ENCODE results near the gene CNKSR3.
"Not testable (repeated sequence)": the region's sequence is repeated elsewhere in the genome, so short reads cannot be mapped to it uniquely, and the experiment has no call there.

CNKSR3 gene

DNA sequence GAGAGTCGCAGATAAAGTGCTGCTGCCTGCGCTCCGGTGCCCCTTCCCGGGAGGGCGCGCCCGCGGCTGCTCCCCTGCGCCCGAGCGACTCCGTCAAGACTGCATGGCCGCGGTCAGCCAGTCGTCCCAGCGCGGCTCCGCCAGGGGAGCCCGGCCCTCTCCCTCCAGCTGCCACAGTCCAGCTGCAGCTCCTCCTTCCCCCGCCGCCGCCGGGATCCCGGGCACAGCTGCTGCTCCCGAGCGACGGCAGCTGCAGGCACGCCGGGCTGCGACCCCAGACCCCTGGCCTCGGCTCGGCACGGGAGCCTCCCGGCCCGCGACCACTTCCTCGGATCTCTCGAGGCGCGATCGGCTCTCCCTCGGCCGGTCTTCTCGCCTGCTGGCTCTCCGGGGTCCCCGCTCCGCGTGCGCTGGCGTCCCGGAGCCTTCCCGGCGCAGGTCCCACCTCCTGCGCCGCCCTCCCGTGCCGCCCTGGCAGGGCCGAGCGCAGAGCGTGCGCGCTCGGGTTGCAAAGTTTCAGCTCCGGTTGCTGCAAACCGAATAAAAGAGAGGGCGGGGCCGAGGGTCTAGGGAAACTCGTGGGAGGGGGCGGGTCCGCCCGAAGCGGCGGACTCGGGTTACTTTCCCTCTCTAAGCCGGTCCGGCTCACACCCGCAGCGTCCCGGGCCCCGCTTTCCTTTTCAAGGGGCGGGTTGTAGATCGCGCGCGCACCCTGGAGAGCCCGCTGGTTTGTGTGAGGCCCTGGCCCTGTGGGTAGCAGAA, at the start of gene CNKSR3:
Gene CNKSR3 (minus strand): TSS at position 542 of the 762 bp plus-strand sequence. CDS start 571 bp downstream, outside the sequence.
- DNase-seq (ENCODE audit: low read depth in 2 of 2, low spot score in 1 of 2) = no peak

DNA sequence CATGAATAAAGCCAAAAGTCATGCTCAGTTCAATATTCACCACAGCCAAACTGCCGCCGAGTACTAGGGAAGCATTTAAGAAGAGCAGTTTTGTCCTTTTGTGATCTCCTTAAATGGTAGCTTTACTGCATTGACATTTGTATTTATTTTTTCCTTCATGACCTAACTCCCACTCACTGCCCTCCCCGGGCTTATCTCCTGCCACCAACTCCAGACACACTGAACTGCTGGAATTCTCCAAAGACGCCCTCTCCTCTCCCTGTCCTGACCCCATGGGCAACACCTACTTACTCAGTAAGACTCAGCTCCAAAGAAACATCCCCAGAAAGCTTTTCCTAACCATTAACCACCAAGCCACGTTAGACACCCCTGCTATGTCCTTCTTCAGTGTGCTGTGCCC, 48.5 kb upstream of the CNKSR3 start:
- no peak for DNase-seq (ENCODE audit: low read depth in 2 of 2, low spot score in 1 of 2)

DNA sequence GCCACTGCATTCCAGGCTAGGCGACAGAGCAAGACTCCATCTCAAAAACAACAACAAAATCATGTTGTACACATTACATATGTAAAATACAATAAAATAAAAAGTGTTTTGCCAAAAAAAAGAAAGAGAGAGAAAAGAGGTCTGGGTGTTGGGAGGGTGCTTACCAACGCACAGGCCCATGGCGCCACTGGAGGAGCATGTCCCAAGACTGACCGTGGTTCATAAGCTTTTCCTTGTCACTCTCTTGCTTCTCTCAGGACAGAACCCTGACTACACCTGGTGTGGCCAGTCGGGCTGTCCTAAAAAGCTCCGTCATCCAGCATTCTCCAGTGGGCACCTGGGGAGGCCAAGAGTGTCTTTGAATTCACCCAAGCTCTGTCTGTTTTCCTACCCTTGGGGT, 48.0 kb upstream of the CNKSR3 start:
- DNase-seq (ENCODE audit: low read depth in 2 of 2, low spot score in 1 of 2) = no peak

DNA sequence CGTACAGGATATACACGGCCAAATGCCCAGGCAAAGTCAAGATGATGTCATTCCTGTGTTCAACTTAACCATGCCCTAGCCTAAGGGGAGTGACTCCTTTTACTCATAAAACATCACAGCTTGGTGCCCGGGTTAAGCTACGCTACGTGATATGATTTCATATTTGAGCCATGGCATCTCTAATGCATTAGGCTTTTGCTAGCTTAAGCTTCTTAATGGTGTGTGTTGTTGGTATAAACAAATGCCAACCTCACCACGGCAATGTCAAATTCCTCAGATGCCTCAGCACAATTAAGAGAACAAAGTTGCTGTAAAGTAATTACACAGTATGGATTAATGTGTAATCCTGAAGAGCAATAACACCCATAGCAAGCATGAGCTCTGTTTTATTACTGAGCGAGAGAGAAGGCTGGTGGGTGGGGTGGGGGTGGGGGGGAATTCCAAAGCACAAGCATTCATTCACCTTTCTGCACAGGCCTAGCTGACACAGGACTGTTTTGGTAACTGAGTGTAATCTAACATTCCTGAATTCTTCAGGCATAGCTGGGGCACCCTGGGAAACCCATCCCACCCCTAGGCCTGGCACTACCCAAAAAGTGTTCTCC, 44.7 kb upstream of the CNKSR3 start:
- DNase-seq (ENCODE audit: low read depth in 2 of 2, low spot score in 1 of 2) = no peak

DNA sequence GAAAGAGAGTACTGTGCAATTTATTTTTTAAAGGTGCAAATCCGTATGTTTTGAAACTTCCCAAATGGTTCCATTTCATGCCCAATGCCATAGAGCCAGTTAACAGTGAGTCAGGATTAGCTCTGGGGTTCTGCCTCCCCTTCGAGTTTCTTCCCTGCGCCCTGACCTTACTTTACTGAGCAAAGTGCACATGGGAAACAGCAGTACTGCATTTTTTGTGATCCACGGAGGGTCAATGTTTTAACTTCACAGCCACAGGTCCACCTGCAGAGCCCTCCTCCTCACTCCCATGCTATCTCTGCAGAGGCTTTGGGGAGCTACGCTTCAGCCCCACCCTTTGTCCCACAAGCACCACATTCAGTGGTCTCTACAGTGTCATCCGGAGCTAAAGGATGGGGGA, 44.0 kb upstream of the CNKSR3 start:
- DNase-seq (ENCODE audit: low read depth in 2 of 2, low spot score in 1 of 2) = no peak

DNA sequence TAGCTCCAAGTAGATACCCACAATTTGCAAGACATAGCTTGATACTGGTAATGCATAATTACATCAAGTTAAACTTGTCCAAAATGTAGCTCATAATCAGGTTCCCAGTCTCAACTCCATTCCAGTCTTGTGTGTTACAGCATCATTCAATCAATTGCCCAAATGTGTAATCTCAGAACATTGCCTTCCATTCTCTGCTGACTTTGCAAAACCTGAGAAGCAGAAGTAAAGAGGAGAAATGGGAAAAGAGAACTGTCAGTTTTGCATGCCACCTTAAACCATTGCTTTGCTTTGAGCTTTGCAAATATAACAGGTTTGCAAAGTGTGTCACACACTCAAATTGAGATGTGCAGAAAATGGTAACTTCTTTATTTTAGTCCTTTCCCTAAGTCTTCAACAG, 40.3 kb upstream of the CNKSR3 start:
- DNase-seq (ENCODE audit: low read depth in 2 of 2, low spot score in 1 of 2) = no peak

DNA sequence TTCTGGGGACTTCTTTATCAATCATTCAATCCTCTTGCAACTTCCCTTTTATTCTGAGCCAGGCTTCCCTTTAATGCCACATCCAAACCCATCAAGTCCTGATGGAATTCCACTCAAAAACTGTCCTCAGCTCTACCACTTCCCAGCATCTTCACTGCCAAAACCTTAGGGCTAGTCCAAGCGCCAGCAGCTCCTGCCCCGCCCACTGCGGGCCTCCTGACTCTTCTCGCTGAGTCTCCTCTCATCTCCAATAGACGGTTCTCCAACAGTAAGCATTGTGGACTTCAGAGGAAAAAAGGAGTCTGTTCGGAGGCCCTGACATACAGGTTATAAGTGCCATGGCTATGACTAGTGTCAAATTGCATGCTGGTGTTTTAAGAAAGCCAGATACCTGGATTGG, 38.7 kb upstream of the CNKSR3 start:
- DNase-seq (ENCODE audit: low read depth in 2 of 2, low spot score in 1 of 2) = no peak

DNA sequence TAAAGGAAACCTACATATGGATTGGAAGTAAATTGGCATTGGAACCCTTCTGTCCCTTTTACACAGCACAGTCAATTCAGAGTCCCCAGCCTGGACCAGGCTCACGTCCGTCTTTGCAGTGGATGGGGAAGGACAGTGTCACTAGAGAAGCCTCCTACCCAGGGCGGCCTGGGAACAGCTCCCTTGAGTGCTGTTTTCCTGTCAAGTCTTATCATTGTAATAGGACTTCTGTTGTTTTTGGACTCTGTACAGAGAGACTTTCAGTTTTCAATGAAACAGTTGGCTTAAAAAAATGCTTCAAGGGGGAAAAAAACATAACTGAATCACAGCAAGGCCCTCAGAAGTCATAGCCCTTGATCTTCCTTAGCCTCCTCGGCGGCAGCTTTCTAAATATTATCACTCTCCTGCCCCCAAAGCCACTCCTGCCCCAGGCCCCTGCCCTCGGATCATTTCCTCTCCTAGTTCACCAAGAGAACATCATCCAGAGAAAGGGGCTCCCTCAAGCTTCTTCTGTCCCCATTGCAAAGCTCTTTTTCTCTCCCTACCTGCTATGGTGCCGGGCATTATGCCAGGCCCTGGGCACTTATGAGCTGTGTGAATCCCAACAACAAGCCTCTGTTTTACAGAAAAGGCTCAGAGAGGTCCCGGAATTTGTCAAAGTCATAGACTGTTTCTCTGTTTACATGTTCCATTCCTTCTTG, 37.8 kb upstream of the CNKSR3 start:
- no peak for DNase-seq (ENCODE audit: low read depth in 2 of 2, low spot score in 1 of 2)

DNA sequence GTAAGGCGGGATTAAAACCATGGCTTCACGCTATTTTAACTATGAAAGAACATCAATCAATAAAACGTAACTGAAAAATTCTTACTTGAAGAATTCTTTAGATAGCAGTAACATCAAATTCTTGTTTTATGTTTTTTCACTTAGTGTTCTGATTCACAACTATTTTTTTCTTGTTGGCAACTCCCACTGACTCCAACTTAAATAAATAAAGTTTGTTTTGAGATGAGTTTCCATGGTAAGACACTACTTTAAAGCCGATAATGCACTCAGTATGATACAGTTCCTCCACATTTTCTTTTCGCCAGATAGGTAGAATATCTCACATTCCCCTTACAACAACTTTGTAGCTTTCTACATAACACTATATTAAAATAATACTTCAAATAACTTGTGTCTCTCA, 33.1 kb upstream of the CNKSR3 start:
- DNase-seq (ENCODE audit: low read depth in 2 of 2, low spot score in 1 of 2) = no peak

DNA sequence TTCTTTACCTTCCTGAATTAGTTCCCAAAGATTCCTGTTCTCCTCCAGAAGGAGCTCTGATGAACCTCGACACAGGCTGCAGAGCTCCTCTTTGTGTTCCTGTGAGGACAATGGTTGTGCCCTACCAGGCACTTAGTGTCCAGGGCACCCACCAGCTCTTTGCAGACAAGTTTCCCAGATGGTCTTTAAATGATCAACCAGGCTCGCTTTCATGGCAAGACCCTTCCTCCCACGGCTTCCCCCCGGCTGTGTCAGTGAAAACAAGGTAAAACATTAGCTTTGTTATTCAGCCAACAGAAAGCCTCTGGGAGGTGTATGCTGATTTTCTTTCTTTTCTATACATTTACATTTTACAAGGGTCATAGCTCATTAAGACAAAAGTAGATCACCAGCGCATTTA, 32.3 kb upstream of the CNKSR3 start:
- no peak for DNase-seq (ENCODE audit: low read depth in 2 of 2, low spot score in 1 of 2)

DNA sequence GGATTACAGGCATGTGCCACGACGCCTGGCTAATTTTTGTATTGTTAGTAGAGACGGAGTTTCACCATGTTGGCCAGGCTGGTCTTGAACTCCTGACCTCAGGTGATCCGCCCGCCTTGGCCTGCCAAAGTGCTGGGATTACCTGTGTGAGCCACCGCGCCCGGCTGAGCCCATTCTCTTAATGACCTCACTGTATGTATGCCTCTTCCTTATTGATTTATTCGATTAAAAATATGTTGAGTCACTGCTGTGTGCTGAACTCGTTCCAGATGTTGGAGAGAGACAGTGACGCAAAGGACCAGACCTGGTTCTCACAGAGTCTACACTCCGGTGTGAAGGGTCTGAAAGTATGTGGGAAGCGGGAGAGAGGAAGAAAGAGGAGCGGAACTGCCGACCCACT, 31.4 kb upstream of the CNKSR3 start:
- DNase-seq (ENCODE audit: low read depth in 2 of 2, low spot score in 1 of 2) = not testable (repeated sequence)

DNA sequence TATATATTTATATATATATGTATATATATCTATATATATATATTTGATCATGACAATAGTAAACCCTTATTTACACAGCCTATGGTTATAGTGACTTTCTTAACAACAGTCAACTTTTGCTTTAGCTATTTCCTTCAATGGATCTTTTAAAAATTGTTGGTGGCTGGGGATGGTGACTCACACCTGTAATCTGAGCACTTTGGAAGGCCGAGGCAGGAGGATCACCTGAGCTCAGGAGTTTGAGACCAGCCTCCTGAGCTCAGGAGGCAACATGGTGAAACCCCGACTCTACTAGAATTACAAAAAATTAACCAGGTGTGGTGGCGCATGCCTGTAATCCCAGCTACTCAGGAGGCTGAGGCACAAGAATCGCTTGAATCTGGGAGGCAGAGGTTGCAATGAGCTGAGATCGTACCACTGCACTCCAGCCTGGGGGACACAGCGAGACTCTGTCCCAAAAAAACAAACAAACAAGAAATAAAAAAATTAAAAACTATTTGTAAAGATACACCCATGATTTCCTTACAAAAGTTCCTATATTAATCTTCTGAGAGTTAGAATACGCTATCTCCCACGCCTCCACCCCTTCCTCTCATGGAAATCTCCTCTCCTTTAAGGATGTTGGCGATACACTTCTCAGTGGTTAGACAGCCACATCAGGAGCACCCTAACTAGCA, 29.2 kb upstream of the CNKSR3 start:
- no peak for DNase-seq (ENCODE audit: low read depth in 2 of 2, low spot score in 1 of 2)

DNA sequence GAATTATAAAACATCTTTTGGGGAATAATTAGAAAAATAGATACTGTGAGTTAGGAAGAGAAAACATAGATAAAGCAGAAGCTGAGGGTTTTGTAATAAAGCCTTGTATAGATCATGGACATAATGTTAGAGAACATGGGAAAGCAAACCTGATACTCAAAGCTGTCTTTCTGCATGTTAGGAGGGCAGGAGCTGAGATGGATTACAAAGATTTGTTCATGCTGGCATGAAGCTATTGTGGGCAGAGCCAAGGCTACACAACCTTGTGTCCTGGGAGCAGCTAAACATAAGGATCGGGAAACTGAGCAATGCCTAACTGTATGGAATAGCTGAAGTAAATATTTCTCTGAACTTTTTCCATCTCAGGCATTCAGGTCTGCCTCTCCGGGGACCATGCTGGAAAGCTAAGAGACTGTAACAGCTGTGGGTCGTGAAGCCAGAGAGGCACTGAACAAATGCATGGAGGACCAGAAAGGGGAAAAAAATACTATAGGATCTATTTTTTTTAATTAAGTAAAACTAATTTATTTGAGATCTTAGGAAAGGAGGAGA, 28.2 kb upstream of the CNKSR3 start:
- DNase-seq (ENCODE audit: low read depth in 2 of 2, low spot score in 1 of 2) = no peak

DNA sequence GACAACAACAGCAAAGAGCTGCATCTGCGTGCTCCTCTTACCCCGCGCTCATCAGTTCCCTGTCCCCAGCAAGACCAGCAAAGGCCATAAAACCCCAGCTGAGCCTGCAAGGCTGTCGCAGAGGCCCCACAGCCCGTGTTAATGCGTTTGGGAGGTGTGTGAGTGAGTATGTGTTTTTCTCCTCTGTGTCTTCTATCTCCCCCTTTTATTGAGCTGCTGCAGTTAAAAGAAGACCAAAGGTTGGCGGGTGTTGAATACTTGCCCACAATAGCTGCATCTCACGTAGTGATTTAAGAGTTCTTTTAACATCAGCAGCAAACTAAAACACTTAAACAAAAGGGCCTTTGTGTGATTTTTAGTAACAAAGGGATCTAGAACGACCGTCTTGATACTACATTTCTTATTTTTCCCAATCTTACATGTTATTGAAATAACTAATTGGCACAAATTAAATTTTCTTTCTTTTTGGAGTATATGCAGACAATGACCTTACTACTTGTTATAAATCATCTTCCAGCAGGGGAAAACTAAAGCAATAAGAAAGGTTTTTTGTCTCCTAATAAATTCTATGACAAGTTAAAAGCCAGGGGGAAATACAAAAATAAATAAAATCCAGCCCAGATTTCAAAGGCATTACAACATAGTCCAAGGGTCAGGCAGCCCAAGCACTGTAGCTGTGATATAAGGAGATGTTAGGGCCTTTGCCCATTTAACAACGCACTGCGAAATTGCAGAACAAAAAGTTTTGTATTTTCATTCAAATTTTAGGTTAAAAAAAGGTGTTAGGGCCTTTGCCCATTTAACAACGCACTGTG, 27.2 kb upstream of the CNKSR3 start:
- no peak for DNase-seq (ENCODE audit: low read depth in 2 of 2, low spot score in 1 of 2)

DNA sequence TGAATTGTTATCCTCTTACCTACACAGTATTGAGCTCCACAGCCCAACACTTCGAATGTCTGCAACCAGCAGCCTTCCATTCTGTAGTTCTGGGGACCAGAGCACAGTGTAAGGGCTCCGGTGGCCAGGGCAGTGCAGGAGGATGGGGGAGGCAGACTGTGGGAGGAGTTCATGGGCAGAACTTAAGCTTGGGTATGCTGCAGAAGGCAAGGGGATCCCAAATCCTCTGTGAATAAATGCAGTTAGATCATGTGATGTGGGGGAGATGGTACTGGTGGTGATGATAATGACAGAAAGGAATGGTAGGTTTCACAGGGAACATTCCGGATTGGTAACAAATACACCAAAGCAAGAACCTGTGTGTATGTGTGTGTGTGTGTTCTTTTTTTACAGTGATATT, 26.5 kb upstream of the CNKSR3 start:
- DNase-seq (ENCODE audit: low read depth in 2 of 2, low spot score in 1 of 2) = no peak

DNA sequence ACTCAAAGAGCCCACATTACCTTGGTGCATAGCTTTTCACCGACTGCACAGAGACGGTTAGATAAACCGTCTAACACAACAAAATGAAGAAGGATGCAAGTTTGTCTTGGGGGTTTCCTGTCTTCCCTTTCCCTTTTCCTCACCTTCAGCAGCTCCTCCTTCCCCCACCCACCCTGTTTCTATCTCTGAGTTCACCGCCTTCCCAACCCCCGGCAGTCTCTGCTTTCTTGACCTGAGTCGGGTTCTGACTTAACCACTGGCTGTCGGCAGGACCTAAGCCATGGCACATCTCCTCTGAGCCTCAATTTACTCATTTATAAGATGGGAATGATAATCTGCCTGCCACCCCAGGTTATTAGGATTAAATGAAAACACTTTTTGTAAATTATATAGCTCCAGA, 25.8 kb upstream of the CNKSR3 start:
- DNase-seq (ENCODE audit: low read depth in 2 of 2, low spot score in 1 of 2) = no peak

DNA sequence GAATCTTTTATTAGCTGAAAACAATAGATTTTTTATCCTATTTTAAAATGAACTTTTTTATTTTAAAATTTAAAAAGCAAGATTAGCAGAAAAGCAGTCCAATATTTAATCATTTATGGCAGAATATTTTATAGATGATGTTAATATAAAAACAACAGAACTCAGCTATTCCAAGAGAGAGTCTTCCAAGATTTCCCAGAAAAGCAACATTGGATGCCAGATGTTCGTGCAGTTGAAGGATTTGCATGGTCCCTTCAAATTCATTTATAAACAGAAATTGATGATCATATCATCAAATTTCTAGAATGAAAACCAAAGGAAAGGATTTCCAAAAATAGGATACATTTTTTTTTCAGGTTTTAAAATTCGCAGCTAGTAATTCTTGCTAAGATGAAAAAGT, 25.4 kb upstream of the CNKSR3 start:
- no peak for DNase-seq (ENCODE audit: low read depth in 2 of 2, low spot score in 1 of 2)

DNA sequence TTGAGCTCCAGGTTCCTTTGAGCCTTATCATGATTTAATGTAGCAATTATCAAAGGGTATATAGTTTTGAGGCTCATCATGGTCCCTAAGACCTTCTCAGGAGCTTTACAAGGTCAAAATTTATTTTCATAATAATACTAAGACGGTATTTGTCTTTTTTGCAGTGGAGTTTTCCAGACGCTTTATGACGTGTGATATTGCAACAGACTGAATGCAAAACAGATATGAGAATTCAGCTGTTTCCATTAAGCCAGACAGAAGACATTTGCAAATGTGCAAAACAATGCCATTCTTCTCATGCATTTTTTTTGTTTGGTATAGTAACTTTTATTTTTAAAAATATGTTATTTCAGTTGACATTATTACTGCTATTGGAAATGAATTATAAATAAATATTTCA, 24.7 kb upstream of the CNKSR3 start:
- DNase-seq (ENCODE audit: low read depth in 2 of 2, low spot score in 1 of 2) = no peak

DNA sequence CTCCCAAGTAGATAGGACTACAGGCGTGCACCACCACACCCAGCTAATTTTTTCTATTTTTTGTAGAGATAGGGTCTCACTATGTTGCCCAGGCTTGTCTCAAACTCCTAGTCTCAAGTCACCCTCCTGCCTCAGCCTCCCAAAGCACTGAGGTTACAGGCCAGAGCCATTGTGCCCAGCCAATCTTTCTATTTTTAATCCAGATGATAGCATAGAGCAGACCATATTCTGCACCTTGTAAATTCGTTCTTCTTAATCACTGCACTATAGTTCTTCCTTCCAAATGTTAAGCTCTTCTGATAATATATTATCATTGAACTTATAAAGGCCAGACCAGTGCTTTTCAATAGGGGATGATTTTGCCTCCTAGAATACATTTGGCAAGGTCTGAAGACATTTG, 24.0 kb upstream of the CNKSR3 start:
- no peak for DNase-seq (ENCODE audit: low read depth in 2 of 2, low spot score in 1 of 2)

DNA sequence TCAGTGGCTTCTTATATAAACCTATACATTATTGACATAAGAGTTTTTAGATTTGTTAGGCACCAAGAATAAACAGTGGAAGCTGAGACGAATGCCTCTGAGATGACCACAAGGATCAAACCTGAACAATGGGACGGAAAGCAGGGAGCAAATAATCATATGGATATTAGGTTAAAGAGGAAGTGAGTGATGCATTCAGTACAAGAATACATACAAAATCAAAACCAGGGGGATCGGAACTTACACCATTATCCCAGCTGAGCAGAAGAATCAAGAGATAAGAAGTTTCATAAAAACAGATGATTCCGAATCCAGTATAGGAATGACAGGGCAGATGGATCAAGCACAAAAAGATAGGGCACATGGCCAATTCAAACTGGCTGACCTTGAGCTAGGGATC, 21.9 kb upstream of the CNKSR3 start:
- DNase-seq (ENCODE audit: low read depth in 2 of 2, low spot score in 1 of 2) = no peak

DNA sequence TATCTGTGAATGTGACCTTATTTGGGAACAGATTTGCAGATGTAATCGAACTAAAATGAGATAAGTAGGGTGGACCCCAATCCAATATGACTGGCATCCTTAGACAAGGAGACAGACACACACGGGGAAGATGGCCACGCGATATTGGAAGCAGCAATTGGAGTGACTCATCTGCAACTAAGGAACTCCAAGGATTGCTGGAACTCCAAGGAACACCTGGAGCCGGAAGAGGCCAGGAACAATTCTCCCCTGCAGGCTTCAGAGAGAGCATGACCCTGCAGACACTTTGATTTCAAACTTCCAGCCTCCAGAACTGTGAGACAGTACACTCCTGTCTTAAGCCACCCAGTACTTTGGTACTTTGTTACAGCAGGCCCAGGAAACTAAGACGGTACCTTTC, 19.5 kb upstream of the CNKSR3 start:
- DNase-seq (ENCODE audit: low read depth in 2 of 2, low spot score in 1 of 2) = no peak
